Middle frontal gyrus (tissue), 1 donor: Measurements from ENCODE around the gene SLC17A2.

Experiments
- DNase-seq: peaks from one replicate; pipeline ENCODE4 v3.0.0-alpha.2; 2015; ENCODE audit warnings: low spot score; ENCODE audit errors: extremely low spot score

Gene SLC17A2

DNA sequence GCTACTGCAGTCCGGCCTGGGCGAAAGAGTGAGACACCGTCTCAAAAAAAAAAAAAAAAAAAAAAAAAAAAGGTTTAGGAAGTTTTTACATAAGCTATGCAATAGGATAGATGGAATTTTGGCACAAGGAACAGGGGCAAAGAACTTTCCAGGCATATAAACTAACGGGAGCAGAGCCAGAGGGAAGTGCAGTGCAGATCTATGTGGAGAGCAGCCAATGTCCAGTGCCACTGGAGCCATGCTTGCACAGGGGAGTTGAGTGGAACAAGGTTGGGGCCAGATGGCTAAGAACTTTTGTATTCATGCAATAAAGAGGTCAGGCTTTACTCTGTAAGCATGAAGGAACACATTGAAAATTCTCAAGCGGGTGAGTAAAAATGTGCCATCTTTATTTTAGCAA is 10.8 kb downstream of the SLC17A2 start:
- no peak for DNase-seq

DNA sequence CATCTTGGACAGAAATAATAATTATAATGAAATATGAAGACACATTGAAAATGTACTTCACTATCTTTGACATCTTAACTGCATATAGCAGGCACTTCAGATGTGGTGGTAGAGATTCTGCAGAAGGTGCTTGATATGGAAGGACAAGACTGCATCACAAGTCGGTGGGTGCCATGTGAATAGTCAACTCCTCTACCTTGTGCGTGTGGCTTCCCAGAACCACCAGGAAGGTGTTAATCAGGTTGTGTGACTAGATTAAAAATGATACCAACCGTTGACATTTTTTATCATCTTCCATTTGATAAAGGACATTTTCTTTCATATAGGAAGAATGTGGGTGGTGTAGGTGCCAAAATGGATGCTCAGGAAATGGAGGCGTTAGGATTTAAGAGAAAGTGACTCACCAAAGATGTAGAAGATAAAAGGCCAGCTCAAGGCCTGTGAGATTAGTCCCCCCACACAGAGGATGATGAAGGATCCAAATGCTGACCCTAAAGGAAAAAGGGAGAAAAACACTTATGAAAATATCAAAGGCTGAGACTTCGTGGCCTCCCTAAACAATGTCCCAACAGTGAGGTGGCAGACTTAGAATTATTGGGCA is 12.3 kb downstream of the SLC17A2 start:
- no peak for DNase-seq

DNA sequence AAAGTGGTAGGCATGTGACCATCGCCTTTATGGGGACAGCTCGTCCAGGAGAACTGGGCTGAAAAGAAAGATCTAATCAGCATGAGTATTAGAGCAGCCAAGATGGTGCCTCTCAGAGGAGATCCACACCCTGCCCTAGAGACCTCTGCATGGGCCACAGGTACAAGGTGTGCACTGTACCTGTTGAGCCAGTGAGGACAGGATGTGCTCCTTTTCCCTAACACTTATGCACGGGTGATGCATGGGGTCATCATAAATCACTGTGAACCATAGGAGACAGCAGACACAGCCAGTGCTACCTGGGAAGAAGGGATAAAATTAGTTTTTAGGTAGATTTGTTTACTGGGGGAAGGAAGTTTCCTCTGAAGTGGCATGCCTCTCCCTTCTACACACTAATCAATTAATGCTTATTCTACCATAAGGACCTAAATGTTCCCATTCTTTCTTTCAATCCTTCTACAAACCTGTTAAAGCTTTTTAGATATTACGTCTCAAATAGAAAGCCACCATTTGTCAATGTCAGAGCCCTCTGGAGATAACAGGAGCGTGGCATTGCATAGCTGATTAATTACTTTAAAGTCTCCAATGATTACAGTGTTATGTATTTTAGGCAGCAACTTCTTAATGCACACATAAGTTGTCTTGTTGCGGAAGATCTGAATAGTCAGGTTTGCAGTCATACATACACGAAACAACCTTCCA is 13.6 kb downstream of the SLC17A2 start:
- DNase-seq = no peak

DNA sequence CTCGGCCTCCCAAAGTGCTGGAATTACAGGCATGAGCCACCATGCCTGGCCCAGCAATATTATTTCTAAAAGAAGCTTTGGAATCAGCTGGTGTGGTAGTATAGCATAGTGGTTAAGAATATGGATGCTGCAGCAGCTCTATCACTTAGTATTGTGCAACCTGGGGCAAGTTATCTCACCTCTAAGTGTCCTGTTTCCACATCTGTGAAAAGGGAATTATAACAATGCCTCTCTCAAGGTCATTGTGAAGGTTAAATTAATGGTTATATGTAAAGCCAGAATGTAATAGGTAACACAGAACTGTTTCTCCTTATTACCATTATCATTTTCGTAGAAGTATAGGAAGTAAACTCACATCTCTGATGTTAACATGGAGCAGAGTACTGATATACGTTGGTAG is 14.2 kb downstream of the SLC17A2 start:
- DNase-seq = no peak

DNA sequence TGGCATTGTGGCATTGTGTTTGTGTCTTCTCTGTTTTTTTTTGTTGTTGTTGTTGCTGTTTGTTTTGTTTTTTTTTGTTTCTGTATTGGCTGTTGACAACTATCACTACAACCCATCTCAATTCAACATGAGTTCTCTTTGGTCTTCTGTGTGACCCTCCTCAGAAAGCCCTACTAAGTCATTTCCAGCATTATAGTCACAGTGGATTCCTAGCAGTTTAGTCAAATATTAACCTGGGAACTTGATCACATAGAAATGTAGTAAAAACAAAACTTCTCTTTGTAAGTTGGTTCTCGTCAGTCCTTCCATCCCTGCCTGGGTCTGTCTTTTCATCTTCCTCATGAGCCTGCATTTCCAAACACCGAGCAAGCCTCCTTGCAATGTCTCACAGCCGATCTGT is 16.8 kb downstream of the SLC17A2 start:
- no peak for DNase-seq

DNA sequence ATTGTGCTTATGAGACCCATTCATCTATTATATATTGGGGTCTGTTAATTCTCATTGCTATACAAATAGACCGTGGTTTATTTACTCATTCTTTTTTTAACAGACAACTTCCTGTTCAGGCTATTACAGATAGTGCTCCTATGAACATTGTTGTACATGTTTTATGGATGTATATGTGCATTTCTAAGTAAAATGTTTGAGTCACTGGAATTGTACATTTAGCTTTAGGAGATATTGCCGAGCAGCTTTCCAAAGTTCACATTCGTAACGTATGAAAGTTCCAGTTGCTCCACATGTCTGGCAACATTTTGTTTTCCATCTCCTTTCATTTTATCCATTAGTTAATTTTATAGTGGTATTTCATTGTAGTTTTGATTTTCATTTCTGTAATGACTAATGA is 19.1 kb downstream of the SLC17A2 start:
- DNase-seq = no peak

DNA sequence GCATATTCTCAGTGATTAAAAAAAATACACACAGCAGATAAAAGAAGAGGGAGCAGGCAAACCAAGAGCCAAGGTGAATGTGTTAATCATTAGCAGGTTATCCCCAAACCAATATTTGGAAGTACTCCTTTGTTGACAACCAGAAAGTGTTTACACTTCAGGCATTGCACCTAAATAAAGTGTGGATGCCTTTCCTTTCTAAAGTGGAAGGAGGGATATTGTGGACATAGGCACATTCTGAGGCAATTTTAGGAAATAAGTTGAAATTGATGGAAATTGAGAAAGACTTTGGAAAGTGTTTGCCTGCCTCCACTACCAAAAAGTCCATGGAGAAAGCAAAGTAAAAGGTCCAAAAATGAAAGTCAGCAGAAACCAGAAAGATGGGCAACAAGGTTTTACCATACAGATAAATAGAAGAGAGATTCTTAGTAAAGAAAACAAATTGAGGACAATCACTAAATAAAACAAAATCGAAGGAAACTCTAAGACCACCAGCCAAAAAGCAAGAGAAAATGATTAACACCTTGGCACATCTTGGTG is 22.9 kb downstream of the SLC17A2 start:
- DNase-seq = no peak

DNA sequence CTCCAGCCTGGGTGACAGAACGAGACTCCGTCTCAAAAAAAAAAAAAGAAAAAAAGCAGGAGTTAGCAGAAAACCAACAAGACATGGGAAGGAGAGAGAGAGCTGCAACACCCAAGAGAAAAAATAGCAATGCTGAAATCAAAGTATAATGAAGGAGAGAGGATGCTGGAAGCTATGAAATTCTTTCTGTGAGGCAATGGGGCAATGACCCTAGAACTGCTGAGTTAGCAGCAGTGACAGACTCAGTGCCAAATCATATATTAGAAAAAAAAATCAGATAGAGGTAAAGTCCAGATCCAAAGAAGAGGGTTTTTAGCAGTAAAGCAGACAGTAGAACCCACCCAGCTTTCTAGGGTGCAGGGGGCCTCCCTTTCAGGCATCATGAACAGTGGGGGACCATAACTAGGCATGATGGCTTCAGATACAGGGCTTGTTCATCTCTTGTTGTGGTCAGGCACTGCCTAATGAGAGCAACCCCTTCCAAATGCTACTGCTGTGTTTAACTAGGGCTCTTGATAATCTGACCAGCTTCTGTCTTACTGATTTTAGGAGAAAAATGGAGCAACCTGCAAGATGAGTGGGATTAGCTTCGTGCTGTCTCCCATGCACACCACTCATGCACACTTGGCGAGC is 26.9 kb downstream of the SLC17A2 start:
- DNase-seq = no peak

DNA sequence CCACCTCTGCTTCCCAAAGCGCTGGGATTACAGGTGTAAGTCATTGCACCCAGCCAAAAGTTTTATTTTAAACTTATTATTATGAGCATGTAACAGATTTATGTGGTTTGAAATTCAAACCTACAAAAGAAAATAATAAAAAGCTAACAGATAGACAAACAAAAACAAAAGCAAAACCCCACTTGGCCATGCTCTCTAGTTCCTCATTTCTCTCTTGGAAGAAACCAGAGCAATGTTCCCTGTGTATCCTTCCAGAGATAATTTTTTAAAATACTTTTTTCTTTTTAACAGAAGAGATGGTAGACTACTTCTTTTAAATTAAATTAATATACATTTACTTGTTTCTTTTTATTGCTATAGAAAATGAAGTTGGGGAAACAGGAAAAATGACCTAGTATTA is 28.4 kb downstream of the SLC17A2 start:
- DNase-seq = no peak

DNA sequence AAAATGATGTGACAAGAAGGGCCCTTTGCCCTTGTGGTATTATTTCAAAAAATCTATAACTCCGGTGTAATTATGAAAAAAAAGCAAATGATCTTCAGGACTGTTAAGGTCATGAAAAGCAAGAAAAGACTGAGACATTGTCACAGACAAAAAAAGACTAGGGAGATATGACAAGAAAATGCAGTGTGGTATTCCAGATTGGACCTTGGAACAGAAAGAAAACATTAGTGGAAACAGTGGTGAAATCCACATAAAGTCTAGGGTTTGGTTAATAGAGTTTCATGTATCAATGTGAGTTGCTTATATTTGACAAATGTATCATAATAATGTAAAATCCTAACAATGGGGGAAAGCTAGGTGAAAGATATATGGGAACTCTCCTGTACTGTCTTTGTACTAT is 29.6 kb downstream of the SLC17A2 start:
- no peak for DNase-seq

DNA sequence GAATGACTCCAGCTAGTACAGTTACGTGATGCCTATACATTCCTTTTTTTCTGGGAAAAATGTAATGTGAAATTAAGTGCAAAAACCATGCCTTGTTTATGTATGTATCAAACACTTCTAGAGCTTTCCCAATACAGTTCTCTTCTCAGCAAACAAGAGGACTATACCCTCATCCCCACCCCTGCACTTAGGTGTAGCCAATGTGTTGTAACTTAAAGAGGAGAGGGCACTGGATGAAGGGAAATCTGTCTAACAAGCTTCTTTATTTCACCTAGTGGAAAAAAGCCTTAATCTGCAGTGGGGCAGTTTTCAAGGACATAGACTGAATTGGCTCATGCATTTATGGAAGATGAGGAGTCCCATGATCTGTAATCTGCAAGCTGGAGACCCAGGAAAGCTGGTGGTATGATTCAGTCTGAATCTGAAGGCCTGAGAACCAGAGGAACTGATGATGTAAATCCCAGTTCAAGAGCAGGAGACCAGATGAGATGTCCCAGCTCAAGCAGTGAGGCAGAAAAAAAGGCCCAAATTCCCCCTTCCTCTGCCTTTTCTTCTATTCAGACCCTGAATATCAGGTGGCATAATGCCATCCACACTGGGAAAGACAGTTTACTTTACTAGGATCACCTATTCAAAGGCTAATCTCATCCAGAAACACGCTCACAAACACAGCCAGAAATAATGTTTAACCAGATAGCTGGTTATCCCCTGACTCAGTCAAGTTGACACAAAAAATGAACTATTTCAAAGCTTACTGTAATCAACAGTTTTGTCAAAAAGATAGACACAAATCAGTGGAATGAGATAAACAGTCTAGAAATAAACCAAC is 30.7 kb downstream of the SLC17A2 start:
- DNase-seq = no peak

DNA sequence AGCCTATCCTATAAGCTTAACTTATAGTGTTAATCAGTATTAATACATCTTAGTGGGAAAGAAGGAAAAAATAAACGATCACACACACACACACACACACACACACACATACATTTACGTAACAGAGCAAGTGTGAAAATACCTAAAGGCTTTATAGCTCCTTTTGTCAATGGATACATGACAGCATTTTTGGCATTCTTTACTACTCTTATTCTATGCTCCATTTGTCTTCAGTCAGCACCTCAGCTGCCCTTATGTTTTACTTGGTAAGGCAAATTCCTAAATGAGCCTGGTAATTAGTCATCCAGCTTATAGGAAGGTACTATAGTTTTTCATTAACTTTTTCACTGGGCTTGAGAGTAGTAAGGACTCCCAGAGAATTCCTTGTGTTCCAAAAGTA is 31.4 kb downstream of the SLC17A2 start:
- DNase-seq = no peak

DNA sequence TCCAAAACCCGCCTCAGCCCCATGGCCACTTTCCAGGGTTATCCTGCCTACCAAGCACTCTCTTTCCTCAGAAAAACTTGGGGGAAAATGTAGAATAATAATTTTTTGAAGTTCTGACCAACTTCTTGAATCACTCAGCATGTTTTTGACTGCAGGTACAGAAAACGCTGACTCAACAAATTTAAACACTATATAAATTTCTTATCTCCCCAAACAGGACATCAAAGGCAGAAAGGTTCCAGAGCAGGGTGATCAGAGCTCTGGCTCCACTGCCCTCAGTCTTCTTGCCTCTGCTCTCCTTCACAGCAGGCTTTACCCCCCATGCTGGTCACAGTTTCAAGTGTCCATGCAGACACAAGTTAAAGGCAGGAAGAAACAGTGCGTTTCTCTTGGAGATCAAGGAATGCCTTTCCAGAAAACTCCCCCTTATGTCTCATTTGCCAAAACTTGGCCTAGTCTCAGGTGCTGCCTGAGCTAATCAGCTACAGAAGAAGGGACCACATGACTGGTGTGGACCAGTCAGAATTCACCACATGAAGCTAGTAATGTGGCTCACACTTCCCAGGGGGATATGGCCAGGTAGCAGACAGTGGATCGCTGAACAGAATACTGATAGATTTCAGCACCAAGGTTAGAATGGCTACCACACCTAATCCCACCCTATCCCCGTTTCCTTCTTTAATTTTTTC is 32.1 kb downstream of the SLC17A2 start:
- no peak for DNase-seq

DNA sequence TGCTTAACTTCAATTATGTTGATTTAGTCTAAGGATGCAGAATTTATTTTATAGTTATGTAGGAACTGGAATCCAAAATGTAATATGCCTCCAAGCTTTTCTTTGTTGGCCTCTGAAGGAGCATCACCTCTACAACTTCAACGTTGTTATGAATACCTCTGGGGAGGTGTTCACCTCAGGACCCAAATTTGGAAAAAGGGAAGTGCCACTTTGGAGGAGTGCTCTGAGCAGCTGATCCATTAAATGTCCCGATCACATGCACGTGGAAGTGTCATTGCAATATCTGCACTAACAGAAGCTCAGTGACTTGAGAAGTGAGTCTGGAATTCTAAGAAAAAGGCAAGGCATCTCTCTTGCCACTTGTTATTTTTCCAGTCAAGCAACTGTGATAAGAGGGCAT is 34.2 kb downstream of the SLC17A2 start:
- no peak for DNase-seq

DNA sequence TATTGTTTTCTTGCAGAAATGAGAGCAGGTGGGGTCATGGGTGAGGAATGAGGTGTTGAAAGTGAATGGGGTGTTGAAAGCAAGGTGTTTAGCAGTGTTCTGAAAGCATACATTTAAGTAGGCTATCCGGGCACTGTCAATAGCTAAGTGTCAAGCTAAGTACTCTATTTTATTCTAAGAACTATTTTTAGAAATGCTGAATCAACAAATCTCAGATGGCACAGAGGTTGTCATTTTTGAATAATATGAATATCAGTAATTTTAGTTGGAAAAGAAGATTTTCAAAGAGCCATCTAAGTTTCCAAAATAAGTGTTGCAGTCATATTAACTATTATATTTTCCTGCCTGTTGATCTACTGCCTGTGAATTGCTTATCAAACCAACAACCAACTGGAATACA is 34.7 kb downstream of the SLC17A2 start:
- DNase-seq = no peak

DNA sequence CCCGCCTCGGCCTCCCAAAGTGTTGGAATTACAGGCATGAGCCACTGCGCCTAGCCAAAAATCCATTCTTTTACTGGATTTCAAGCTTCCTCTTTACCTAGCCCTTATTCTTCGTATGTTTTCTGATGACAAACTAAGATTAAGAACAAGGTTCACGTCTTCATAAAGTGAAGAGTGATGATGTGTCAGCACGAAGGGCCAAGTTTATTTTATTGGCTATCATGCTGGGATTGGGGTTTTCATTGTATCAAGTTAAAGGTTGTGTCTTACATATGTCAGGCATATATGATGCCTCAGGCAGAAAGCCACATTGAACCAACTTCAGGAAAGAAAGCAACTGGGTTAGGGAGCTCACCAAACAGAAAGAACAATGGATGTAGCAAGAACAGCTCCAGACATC is 36.7 kb downstream of the SLC17A2 start:
- no peak for DNase-seq

DNA sequence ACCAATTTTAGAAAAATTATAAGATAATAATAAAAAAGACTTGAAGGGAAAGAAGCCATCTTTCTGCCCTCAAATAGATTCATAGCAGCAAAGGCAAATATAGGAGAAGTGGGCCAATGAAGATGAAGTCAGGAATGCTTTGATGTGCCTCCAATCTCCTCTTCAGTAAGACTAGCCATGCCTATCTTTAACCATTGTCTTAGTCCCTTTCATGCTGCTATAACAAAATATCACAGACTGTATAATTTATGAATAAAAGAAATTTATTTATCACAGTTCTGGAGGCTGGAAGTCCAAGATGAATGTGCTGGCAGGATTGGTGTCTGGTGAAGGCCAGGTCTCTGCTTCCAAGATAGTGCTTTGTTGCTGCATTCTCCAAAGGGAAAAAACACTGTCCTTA is 37.6 kb downstream of the SLC17A2 start:
- no peak for DNase-seq

DNA sequence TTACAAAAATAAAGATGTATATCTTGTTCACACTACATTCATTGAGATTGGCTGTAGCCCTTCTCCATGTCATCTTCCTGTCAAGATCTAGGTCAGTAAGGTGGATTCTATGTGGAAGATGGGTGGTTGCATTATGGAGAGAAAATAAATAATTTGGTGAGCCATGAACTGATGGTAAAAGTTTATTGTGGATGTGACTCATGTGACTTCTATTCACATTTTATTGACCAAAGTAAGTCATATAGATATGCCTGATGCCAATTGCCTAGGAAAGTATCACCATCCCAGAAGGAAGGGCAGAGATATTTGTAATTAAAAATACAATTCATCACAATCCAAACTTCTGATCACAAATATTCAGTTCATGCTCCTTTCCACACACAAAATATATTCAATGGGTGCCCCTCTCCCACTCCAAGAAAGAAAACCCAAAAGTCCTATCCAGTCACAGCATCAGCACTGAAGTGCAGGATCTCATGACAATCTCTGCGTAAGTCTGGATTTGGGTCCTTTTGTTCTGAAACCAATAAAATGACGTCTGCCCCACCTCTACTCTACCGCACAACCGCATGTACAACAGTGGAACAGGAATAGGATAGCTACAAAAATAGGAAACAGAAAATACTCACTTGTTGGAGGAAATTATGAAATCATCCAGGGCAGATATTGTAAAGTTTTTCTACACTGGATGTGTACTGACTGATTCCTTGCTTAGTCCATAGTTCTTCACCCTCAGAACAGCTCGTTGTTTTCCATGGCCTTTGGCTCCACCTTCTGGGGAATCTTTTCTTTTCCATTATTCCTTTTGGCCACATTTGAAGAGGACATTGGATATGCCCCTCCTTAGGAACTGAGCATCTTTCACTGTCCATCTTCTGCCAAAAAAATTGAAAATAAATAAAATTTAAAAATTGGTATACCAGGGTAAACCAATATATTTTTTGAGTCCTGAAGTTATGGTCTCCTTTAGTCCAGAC is 40.3 kb downstream of the SLC17A2 start:
- peak; percentile 27 for DNase-seq

DNA sequence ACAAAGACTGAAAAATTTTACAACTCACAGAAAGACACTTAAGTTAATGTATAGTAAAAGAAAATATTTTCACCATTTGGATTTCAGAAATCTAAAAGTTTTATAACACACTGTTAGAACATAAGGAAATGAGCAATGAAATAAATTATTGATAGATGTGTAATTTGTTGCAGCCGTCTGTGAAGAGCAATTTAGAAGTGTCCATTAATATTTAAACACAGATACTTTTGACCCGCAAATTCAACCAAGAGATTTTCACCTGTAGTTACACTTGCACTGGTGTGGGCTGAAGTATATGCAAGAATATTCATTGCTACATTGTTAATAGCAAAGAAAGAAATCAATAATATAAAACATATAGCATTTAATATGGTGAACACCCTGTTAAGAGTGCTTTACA is 41.9 kb downstream of the SLC17A2 start:
- DNase-seq = no peak

DNA sequence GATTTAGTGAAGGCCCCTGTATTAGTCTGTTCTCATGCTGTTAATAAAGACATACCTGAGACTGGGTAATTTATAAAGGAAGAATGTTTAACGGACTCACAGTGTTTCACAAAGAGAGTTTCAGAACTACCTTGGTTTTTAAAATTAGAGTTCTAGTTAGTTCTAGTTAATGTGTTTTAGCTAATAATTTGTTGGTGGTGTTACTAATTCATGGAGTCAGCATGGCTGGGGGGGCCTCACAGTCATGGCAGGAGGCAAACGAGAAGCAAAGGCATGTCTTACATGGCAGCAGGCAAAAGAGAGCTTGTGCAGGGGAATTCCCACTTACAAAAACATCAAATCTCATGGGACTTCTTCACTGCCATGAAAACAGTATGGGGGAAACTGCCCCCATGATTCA is 44.4 kb downstream of the SLC17A2 start:
- no peak for DNase-seq
